Measurements from ENCODE around the gene MICAL3.

DNA sequence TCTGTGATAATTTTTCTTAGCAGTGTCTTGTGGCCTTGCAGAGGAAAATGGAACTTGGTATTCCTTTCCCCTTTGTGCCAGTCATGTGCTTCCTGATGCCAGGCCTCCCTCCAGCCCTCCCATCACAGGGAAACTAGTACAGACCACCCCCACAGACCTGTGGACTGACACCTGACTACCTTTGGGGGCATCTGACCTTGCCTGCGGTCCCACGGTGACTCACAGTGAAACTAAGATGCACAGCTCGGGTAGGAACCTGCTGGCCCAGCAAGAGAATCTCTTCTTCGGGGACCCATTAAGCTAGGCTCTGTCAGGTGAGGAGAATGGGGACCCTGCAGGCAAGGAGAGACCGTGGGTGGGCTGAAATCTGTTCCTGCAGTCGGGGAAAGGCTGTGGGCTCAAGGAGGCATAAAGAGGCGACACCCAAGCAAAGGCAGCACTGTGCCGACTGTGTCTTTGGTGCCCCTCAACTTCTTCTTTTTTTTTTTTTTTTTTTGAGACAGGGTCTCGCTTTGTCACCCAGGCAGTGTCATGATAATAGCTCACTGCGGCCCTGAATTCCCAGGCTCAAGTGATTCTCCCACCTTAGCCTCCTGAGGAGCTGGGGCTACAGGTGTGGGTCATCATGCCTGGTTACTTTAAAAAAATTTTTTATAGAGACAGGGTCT, 32.6 kb upstream of the MICAL3 start:
- TF ChIP-seq CTCF (IDR thresholded peaks at IDR 0.05; ENCODE audit: low read depth, low read length) (no peak), EZH2phosphoT487 (IDR thresholded peaks at IDR 0.05; ENCODE audit: low read depth) (no peak)

Data from OCI-LY3 (cell line).